ENCODE measurements around the gene NHLRC2. TPM values are rescaled to one million over a fixed set of nuclear protein-coding genes. Genes with fewer than 3 reads are reported as not detected.
A peak's percentile ranks its signal among the peaks of the same experiment; 100 is the strongest.

NHLRC2 gene
- total RNA-seq, 1 donor from 2014 or later = 76.9 TPM

- ATAC-seq (peak; percentile 83), DNase-seq (no peak)
- intact Hi-C loops (cut with micrococcal nuclease) = no loop called here
These were observed 104.3 kb downstream of the NHLRC2 start for GRCh38 chr10:113958631-113959382.

- ATAC-seq (peak; percentile 21), DNase-seq (no peak)
- intact Hi-C loops (cut with micrococcal nuclease) = no loop called here
These were observed 104.9 kb downstream of the NHLRC2 start for GRCh38 chr10:113959383-113959760.

GRCh38 chr10:113960617-113961181 lies 106.2 kb downstream of the NHLRC2 start:
- no peak for DNase-seq
- ATAC-seq = no peak
- intact Hi-C loops (cut with micrococcal nuclease) = no loop called here

GRCh38 chr10:113961182-113962031 lies 106.9 kb downstream of the NHLRC2 start:
- DNase-seq (no peak), ATAC-seq (no peak)
- intact Hi-C loops (cut with micrococcal nuclease) = no loop called here

- intact Hi-C loops (cut with micrococcal nuclease) = no loop called here
- DNase-seq (no peak), ATAC-seq (no peak)
These were observed 110.6 kb downstream of the NHLRC2 start for GRCh38 chr10:113965077-113965476.

- ATAC-seq (peak; percentile 33), DNase-seq (no peak)
- intact Hi-C loops (cut with micrococcal nuclease) = no loop called here
These were observed 111.2 kb downstream of the NHLRC2 start for GRCh38 chr10:113965683-113966082.

Other genes with a start within 250 kb of the NHLRC2 start
- 826 TPM for gene NRAP, start 190.6 kb upstream of the NHLRC2 start, total RNA-seq
- 15.5 TPM for gene CASP7, start 174.7 kb upstream of the NHLRC2 start, total RNA-seq
- not detected for gene PLEKHS1, start 103.0 kb upstream of the NHLRC2 start, total RNA-seq
- 6.3 TPM for gene DCLRE1A, start 579 bp upstream of the NHLRC2 start, total RNA-seq
- gene ADRB1, start 189.2 kb downstream of the NHLRC2 start, total RNA-seq = 77.8 TPM